ENCODE data around the gene GALK2.
"Not testable (repeated sequence)": the region's sequence is repeated elsewhere in the genome, so short reads cannot be mapped to it uniquely, and the experiment has no call there.

- TF ChIP-seq, protein P1, sequence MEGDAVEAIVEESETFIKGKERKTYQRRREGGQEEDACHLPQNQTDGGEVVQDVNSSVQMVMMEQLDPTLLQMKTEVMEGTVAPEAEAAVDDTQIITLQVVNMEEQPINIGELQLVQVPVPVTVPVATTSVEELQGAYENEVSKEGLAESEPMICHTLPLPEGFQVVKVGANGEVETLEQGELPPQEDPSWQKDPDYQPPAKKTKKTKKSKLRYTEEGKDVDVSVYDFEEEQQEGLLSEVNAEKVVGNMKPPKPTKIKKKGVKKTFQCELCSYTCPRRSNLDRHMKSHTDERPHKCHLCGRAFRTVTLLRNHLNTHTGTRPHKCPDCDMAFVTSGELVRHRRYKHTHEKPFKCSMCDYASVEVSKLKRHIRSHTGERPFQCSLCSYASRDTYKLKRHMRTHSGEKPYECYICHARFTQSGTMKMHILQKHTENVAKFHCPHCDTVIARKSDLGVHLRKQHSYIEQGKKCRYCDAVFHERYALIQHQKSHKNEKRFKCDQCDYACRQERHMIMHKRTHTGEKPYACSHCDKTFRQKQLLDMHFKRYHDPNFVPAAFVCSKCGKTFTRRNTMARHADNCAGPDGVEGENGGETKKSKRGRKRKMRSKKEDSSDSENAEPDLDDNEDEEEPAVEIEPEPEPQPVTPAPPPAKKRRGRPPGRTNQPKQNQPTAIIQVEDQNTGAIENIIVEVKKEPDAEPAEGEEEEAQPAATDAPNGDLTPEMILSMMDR (optimal IDR thresholded peaks at IDR 0.05 in 1 of 3, IDR thresholded peaks at IDR 0.05 in 1 of 3, conservative IDR thresholded peaks at IDR 0.05 in 1 of 3; ENCODE audit: extremely low read depth in 1 of 3, insufficient read depth in 2 of 3, low read length in 3 of 3) = not testable (repeated sequence)
- TF ChIP-seq EZH2 (IDR thresholded peaks at IDR 0.05; ENCODE audit: low read length) = not testable (repeated sequence)
Observed at GRCh38 chr15:49354439-49354838, 184.4 kb downstream of the GALK2 start.

Data from keratinocyte (primary cell).